ENCODE results near the gene SWT1.

- TF ChIP-seq POLR2AphosphoS5 (IDR thresholded peaks at IDR 0.05) (no peak), CTCF (IDR thresholded peaks at IDR 0.05) (no peak), POLR2A (IDR thresholded peaks at IDR 0.05) (no peak)
Observed at GRCh38 chr1:185319139-185319475, 162.1 kb downstream of the SWT1 start.
